Neutrophil (primary cell): ENCODE results near the gene DLL3.

Experiments
- H3K27ac ChIP-seq: fragments of 200-600 bp; sonication (generic); 2 replicates; pipeline ENCODE4 v1.5.1; 2016; ENCODE audit warnings: mild to moderate bottlenecking, moderate library complexity
- H3K27me3 ChIP-seq: fragments of 200-600 bp; sonication (generic); 2 replicates; pipeline ENCODE4 v1.6.0; 2016; ENCODE audit warnings: mild to moderate bottlenecking
- H3K36me3 ChIP-seq: fragments of 200-600 bp; sonication (generic); 2 replicates; pipeline ENCODE4 v1.5.1; 2017
- H3K4me1 ChIP-seq, 2 experiments: fragments of 200-600 bp in 1 of 2; sonication (generic) in 1 of 2; 1 replicate in 1 of 2; 2 replicates in 1 of 2; pipeline versions ENCODE4 v1.5.1 to v1.6.1; 2013 to 2016; ENCODE audit warnings: low read depth in 1 of 2, low read length in 1 of 2, mild to moderate bottlenecking in 1 of 2, moderate library complexity in 1 of 2; ENCODE audit not compliant: control insufficient read depth in 1 of 2, insufficient read depth in 1 of 2
- H3K4me3 ChIP-seq, 2 experiments: fragments of 200-600 bp in 1 of 2; sonication (generic) in 1 of 2; 1 replicate in 1 of 2; 2 replicates in 1 of 2; pipeline ENCODE4 v1.5.1; 2013 to 2016; ENCODE audit warnings: low read depth in 1 of 2, low read length in 1 of 2, mild to moderate bottlenecking in 1 of 2, moderate library complexity in 1 of 2
- H3K9me3 ChIP-seq: fragments of 200-600 bp; sonication (generic); 2 replicates; pipeline ENCODE4 v1.5.1; 2016
- CTCF ChIP-seq: fragments of 200-600 bp; sonication (generic); IDR thresholded peaks from 2 replicates; pipeline ENCODE4 v1.5.1; 2016; ENCODE audit warnings: antibody characterized with exemption

The DLL3 gene

GRCh38 chr19:39467941-39468340, 30.8 kb upstream of the DLL3 start:
- no peak for TF ChIP-seq CTCF
- Histone ChIP-seq H3K4me1 (no peaks in the 10 kb centered on the region), H3K27ac (no peak overlapping the region), H3K9me3 (no peaks in the 10 kb centered on the region), H3K27me3 (no peaks in the 10 kb centered on the region), H3K36me3 (peaks cover 91% of the 10 kb centered on the region), H3K4me3 (no peak overlapping the region)

GRCh38 chr19:39469036-39469435, 29.7 kb upstream of the DLL3 start:
- Histone ChIP-seq H3K27me3 (no peaks in the 10 kb centered on the region), H3K27ac (no peak overlapping the region), H3K4me1 (no peaks in the 10 kb centered on the region), H3K36me3 (peaks cover 100% of the 10 kb centered on the region), H3K4me3 (no peak overlapping the region), H3K9me3 (no peaks in the 10 kb centered on the region)
- TF ChIP-seq CTCF = no peak

GRCh38 chr19:39469567-39469966, 29.2 kb upstream of the DLL3 start:
- Histone ChIP-seq H3K4me3 (no peak overlapping the region), H3K4me1 (no peaks in the 10 kb centered on the region), H3K27me3 (no peaks in the 10 kb centered on the region), H3K27ac (no peak overlapping the region), H3K9me3 (no peaks in the 10 kb centered on the region), H3K36me3 (peaks cover 100% of the 10 kb centered on the region)
- TF ChIP-seq CTCF = no peak

- no peak overlapping the region for H3K27ac ChIP-seq
- H3K9me3 ChIP-seq = no peaks in the 10 kb centered on the region
- TF ChIP-seq CTCF = no peak
- no peaks in the 10 kb centered on the region for H3K4me1 ChIP-seq
- H3K4me3 ChIP-seq = no peak overlapping the region
- H3K27me3 ChIP-seq = no peaks in the 10 kb centered on the region
- H3K36me3 ChIP-seq = peaks cover 97% of the 10 kb centered on the region
Observed at GRCh38 chr19:39470724-39471339, 27.9 kb upstream of the DLL3 start.

GRCh38 chr19:39471756-39472536, 26.8 kb upstream of the DLL3 start:
- Histone ChIP-seq H3K4me3 (no peak overlapping the region), H3K36me3 (peaks cover 94% of the 10 kb centered on the region)
- TF ChIP-seq CTCF = no peak

More at GRCh38 chr19:39471756-39472536, 26.8 kb upstream of the DLL3 start:
- Histone ChIP-seq H3K27me3 (no peaks in the 10 kb centered on the region), H3K4me1 (no peaks in the 10 kb centered on the region), H3K27ac (no peak overlapping the region), H3K9me3 (no peaks in the 10 kb centered on the region)
